ENCODE results near the gene PROSER2.

DNA sequence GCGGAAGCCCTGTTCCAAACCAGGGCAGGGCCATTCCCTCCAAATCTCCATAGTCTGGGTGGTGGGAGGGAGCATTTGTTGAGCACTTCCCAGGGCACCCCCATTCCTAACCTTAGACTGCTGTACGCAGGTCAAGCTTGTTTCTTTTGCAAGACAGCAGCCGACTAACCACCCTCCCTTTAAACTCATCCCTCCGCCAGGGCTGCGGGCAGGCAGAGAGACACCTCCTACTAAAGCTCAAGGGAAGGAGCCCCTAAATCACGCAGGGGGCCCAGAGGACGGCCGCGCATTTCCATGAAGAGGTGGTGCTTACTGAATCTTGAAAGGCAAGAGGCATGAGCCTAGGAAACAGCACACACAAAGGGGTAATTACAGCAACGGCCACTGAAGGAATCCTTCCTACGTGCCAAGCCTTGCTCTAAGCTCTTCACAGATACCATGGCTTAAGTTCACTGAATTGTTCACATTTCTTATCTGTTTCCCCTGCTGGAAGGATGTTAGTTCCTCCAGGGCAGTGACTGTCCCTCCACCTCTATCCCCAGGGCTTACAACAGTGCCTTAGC, 90.0 kb downstream of the PROSER2 start:
- TF ChIP-seq, protein P1, sequence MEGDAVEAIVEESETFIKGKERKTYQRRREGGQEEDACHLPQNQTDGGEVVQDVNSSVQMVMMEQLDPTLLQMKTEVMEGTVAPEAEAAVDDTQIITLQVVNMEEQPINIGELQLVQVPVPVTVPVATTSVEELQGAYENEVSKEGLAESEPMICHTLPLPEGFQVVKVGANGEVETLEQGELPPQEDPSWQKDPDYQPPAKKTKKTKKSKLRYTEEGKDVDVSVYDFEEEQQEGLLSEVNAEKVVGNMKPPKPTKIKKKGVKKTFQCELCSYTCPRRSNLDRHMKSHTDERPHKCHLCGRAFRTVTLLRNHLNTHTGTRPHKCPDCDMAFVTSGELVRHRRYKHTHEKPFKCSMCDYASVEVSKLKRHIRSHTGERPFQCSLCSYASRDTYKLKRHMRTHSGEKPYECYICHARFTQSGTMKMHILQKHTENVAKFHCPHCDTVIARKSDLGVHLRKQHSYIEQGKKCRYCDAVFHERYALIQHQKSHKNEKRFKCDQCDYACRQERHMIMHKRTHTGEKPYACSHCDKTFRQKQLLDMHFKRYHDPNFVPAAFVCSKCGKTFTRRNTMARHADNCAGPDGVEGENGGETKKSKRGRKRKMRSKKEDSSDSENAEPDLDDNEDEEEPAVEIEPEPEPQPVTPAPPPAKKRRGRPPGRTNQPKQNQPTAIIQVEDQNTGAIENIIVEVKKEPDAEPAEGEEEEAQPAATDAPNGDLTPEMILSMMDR (IDR thresholded peaks at IDR 0.05): no peak
- TF ChIP-seq POLR2A (IDR thresholded peaks at IDR 0.05) (no peak), POLR2AphosphoS5 (IDR thresholded peaks at IDR 0.05) (no peak)
